Measurements from ENCODE around the gene GC. TPM values are rescaled to one million over a fixed set of nuclear protein-coding genes. Genes with fewer than 3 reads are reported as not detected.

The GC gene
- polyA plus RNA-seq, 1 experiment = not detected

- DNase-seq (ENCODE audit: low read depth) = no peak
- Histone ChIP-seq H3K27me3 (ENCODE audit: control insufficient read depth, insufficient read depth, low read length) (no peaks in the 10 kb centered on the region; the same call in 1 of the 2 replicates), H3K36me3 (ENCODE audit: control insufficient read depth, insufficient read depth, low read length) (no peaks in the 10 kb centered on the region), H3K4me3 (ENCODE audit: low read depth, low read length) (no peak overlapping the region)
- ChIA-PET CTCF (interaction anchor here (0.7 to 4.6 kb wide), 8 partner anchors 18 to 1206 kb away, joined by 3 to 35 read pairs (median 4); no protein-coding TSS in a partner anchor), POLR2A (no interaction called here)
- TF ChIP-seq CTCF (IDR thresholded peaks at IDR 0.05; ENCODE audit: insufficient read depth, low read depth, low read length) = no peak
Observed at GRCh38 chr4:71711044-71711984, 72.6 kb downstream of the GC start.

- ChIA-PET POLR2A (no interaction called here), CTCF (interaction anchor here (0.7 to 4.6 kb wide), 3 partner anchors 479 to 569 kb away, joined by 3 to 35 read pairs (median 4); no protein-coding TSS in a partner anchor)
- no peaks in the 10 kb centered on the region for H3K36me3 ChIP-seq (ENCODE audit: control insufficient read depth, insufficient read depth, low read length)
- no peak for DNase-seq (ENCODE audit: low read depth)
- H3K27me3 ChIP-seq (ENCODE audit: control insufficient read depth, insufficient read depth, low read length) = no peaks in the 10 kb centered on the region; the same call in 1 of the 2 replicates
- H3K4me3 ChIP-seq (ENCODE audit: low read depth, low read length) = no peak overlapping the region
- TF ChIP-seq CTCF (IDR thresholded peaks at IDR 0.05; ENCODE audit: insufficient read depth, low read depth, low read length) = peak; percentile 25; the same call in 1 of the 2 replicates
Observed at GRCh38 chr4:71709961-71710360, 73.9 kb downstream of the GC start.

- ChIA-PET CTCF (no interaction called here), POLR2A (no interaction called here)
- no peak for DNase-seq (ENCODE audit: low read depth)
- Histone ChIP-seq H3K36me3 (ENCODE audit: control insufficient read depth, insufficient read depth, low read length) (no peaks in the 10 kb centered on the region), H3K27me3 (ENCODE audit: control insufficient read depth, insufficient read depth, low read length) (no peaks in the 10 kb centered on the region), H3K4me3 (ENCODE audit: low read depth, low read length) (no peak overlapping the region)
- TF ChIP-seq CTCF (IDR thresholded peaks at IDR 0.05; ENCODE audit: insufficient read depth, low read depth, low read length) = no peak
Observed at GRCh38 chr4:71698141-71698540, 85.7 kb downstream of the GC start.

GRCh38 chr4:71697031-71697430 lies 86.8 kb downstream of the GC start:
- ChIA-PET CTCF (interaction anchor here (1.3 kb wide), 1 partner anchor 82 kb away, joined by 3 read pairs; no protein-coding TSS in a partner anchor), POLR2A (no interaction called here)
- no peaks in the 10 kb centered on the region for H3K36me3 ChIP-seq (ENCODE audit: control insufficient read depth, insufficient read depth, low read length)
- no peak for DNase-seq (ENCODE audit: low read depth)
- H3K4me3 ChIP-seq (ENCODE audit: low read depth, low read length) = no peak overlapping the region
- no peaks in the 10 kb centered on the region for H3K27me3 ChIP-seq (ENCODE audit: control insufficient read depth, insufficient read depth, low read length)
- TF ChIP-seq CTCF (IDR thresholded peaks at IDR 0.05; ENCODE audit: insufficient read depth, low read depth, low read length) = no peak

- ChIA-PET POLR2A (no interaction called here), CTCF (interaction anchor here (1.1 kb wide), 1 partner anchor 15 kb away, joined by 3 read pairs; no protein-coding TSS in a partner anchor)
- TF ChIP-seq CTCF (IDR thresholded peaks at IDR 0.05; ENCODE audit: insufficient read depth, low read depth, low read length) = no peak
- no peak for DNase-seq (ENCODE audit: low read depth)
- Histone ChIP-seq H3K36me3 (ENCODE audit: control insufficient read depth, insufficient read depth, low read length) (no peaks in the 10 kb centered on the region), H3K27me3 (ENCODE audit: control insufficient read depth, insufficient read depth, low read length) (no peaks in the 10 kb centered on the region), H3K4me3 (ENCODE audit: low read depth, low read length) (no peak overlapping the region)
Observed at GRCh38 chr4:71694961-71695360, 88.9 kb downstream of the GC start.
